ENCODE measurements around the gene LNX1.
"Not testable (repeated sequence)": the region's sequence is repeated elsewhere in the genome, so short reads cannot be mapped to it uniquely, and the experiment has no call there.

The LNX1 gene

DNA sequence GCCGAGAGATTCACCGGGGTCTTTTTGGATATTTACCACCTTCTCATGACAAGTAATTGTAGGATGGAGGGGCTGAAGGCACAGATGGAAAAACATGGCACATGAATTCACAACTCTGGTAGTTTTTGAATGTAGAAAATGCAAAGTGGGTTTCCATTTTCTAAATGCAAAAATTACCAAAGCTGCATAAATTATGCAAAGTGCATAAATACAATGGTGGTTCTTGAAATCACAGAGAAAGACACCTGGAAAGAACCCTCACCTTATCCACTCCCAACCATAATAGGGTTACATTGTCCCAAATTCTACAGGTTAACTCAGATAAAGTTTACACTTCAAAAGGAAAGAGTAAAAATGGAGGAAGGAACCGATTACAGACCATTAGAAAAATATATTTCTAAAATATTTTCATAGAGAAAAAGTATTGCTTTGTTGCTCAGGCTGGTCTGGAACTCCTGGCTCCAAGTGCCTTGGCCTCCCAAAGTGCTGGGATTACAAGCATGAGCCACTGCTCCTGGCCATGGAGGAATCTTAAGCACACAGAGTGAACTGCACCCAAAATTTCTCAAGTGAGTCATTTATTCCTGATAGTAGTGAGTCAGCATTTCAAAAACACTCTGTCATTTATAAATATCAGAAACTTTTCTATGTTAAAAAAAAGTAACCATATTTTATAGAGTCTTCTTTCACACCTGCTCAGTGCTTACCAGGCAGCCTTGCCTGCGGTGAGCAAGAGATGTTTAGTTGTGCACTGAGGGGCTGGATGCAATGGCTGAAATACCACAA, 112.4 kb downstream of the LNX1 start:
- TF ChIP-seq POLR2A (IDR thresholded peaks at IDR 0.05; ENCODE audit: extremely low read depth, insufficient read length): no peak
- no peak for TF ChIP-seq CTCF (IDR thresholded peaks at IDR 0.05; ENCODE audit: low read depth, low read length)
- TF ChIP-seq, protein P1, sequence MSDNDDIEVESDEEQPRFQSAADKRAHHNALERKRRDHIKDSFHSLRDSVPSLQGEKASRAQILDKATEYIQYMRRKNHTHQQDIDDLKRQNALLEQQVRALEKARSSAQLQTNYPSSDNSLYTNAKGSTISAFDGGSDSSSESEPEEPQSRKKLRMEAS (IDR thresholded peaks at IDR 0.05; ENCODE audit: low read depth, low read length): no peak
- TF ChIP-seq MYC (IDR thresholded peaks at IDR 0.05; ENCODE audit: low read depth, low read length): no peak
- H3K4me3 ChIP-seq (ENCODE audit: low read depth, low read length): no peak overlapping the region
- DNase-seq (ENCODE audit: low read depth): no peak

DNA sequence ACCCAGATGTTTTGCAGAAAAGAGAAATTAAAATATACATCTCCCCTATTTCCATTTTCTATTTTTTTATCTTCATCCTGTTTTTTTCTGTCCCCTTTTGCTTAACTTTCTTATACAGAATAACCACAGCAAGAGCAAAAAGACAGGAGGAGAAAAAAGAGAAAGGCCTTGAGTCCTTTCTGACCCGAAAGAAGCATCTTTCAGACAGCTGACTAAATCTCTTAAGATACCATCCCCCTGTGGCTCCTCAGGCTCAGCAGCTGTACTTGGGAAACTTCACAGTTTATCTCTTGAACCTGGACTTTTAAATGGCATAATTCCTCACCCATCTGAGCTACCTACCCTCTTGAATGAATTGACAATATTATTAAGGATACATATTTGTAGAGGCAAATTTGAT, 113.7 kb downstream of the LNX1 start:
- TF ChIP-seq CTCF (IDR thresholded peaks at IDR 0.05; ENCODE audit: low read depth, low read length): no peak
- TF ChIP-seq, protein P1 (IDR thresholded peaks at IDR 0.05; ENCODE audit: low read depth, low read length): no peak
- TF ChIP-seq POLR2A (IDR thresholded peaks at IDR 0.05; ENCODE audit: extremely low read depth, insufficient read length): no peak
- no peak for TF ChIP-seq MYC (IDR thresholded peaks at IDR 0.05; ENCODE audit: low read depth, low read length)
- H3K4me3 ChIP-seq (ENCODE audit: low read depth, low read length): no peak overlapping the region
- no peak for DNase-seq (ENCODE audit: low read depth)

DNA sequence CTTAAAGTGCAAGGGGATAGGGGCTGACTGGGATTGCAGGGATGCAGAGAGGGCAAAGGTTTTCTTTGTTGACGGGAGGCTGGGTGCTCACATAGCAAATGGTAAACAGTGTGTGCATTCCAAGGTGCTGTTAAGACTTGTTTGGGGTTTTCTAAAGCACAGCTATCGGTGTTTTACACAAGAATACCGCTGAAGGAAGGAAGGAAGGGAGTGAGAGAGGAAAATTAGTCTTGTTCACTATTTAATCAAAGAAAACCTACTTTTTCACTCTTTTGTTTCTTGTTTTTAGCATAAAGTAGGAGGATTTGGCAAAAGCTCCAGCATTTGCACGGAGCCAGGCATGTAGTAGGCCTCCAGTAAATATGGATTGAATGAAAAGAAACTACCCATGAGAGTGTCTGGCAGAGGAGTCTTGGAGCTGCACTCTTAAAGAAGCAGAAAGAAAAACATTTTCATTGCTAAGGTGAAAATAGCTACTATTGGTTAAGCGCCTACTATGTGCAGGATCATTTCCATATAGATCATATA, 114.2 kb downstream of the LNX1 start:
- H3K4me3 ChIP-seq (ENCODE audit: low read depth, low read length): no peak overlapping the region
- no peak for DNase-seq (ENCODE audit: low read depth)

GRCh38 chr4:53476232-53477037, 114.9 kb downstream of the LNX1 start:
- H3K4me3 ChIP-seq (ENCODE audit: low read depth, low read length): no peak overlapping the region
- TF ChIP-seq CTCF (IDR thresholded peaks at IDR 0.05; ENCODE audit: low read depth, low read length): no peak
- TF ChIP-seq, protein P1 (IDR thresholded peaks at IDR 0.05; ENCODE audit: low read depth, low read length): no peak
- no peak for TF ChIP-seq POLR2A (IDR thresholded peaks at IDR 0.05; ENCODE audit: extremely low read depth, insufficient read length)
- no peak for TF ChIP-seq MYC (IDR thresholded peaks at IDR 0.05; ENCODE audit: low read depth, low read length)
- no peak for DNase-seq (ENCODE audit: low read depth)

More for the DNA sequence above, 114.2 kb downstream of the LNX1 start:
- TF ChIP-seq, protein P1 (IDR thresholded peaks at IDR 0.05; ENCODE audit: low read depth, low read length): no peak
- TF ChIP-seq MYC (IDR thresholded peaks at IDR 0.05; ENCODE audit: low read depth, low read length): no peak
- no peak for TF ChIP-seq CTCF (IDR thresholded peaks at IDR 0.05; ENCODE audit: low read depth, low read length)
- TF ChIP-seq POLR2A (IDR thresholded peaks at IDR 0.05; ENCODE audit: extremely low read depth, insufficient read length): no peak

DNA sequence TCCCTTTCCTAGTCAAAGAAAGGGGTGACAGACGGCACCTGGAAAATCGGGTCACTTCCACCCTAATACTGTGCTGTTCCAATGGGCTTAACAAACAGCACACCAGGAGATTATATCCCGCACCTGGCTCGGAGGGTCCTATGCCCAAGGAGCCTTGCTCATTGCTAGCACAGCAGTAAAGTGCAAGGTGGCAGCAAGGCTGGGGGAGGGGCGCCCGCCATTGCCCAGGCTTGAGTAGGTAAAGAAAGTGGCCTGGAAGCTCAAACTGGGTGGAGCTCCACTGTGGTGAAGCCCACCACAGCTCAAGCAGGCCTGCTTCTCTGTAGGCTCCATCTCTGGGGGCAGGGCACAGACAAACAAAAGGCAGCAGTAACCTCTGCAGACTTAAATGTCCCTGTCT, 124.7 kb downstream of the LNX1 start:
- H3K4me3 ChIP-seq (ENCODE audit: low read depth, low read length); DNase-seq (ENCODE audit: low read depth): not testable (repeated sequence)

DNA sequence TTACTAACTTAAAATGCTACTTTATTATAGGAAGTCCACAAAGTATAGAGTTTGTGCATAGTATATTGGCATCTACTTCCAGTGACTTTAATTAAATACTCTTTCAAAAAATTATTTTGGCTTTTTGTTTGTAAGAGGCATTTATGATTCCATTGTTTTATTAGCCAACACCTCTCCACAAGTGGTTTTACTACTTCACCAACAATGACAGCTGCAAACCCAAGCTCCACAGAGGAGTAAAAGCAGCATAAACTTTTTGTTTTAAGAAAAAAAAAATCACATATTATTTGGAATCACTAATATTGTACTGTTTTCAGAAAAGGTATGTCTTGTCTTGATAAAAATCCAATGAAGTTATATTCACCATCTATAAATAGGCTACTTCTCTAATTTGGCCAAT, 125.4 kb downstream of the LNX1 start:
- TF ChIP-seq POLR2A (IDR thresholded peaks at IDR 0.05; ENCODE audit: extremely low read depth, insufficient read length) (no peak), CTCF (IDR thresholded peaks at IDR 0.05; ENCODE audit: low read depth, low read length) (no peak), MYC (IDR thresholded peaks at IDR 0.05; ENCODE audit: low read depth, low read length) (no peak)
- TF ChIP-seq, protein P1 (IDR thresholded peaks at IDR 0.05; ENCODE audit: low read depth, low read length): no peak
- DNase-seq (ENCODE audit: low read depth): no peak
- no peak overlapping the region for H3K4me3 ChIP-seq (ENCODE audit: low read depth, low read length)

All from NB4 (cell line).